Measurements from ENCODE around the gene UPP2.

The UPP2 gene

GRCh38 chr2:158120102-158120501 is 18.4 kb downstream of the UPP2 start:
- no peak overlapping the region for H3K27ac ChIP-seq
- no peak for TF ChIP-seq CTCF (conservative IDR thresholded peaks at IDR 0.05)

- H3K27ac ChIP-seq = no peak overlapping the region
- no peak for TF ChIP-seq CTCF (conservative IDR thresholded peaks at IDR 0.05)
Observed at GRCh38 chr2:158120664-158121641, 19.3 kb downstream of the UPP2 start.

GRCh38 chr2:158124896-158125295 is 23.2 kb downstream of the UPP2 start:
- no peak for TF ChIP-seq CTCF (conservative IDR thresholded peaks at IDR 0.05)
- no peak overlapping the region for H3K27ac ChIP-seq

- TF ChIP-seq CTCF (conservative IDR thresholded peaks at IDR 0.05) = no peak
- no peak overlapping the region for H3K27ac ChIP-seq
Observed at GRCh38 chr2:158125756-158126498, 24.3 kb downstream of the UPP2 start.

GRCh38 chr2:158127380-158127804 is 25.7 kb downstream of the UPP2 start:
- no peak overlapping the region for H3K27ac ChIP-seq
- no peak for TF ChIP-seq CTCF (conservative IDR thresholded peaks at IDR 0.05)

GRCh38 chr2:158128168-158128973 is 26.7 kb downstream of the UPP2 start:
- H3K27ac ChIP-seq = no peak overlapping the region
- no peak for TF ChIP-seq CTCF (conservative IDR thresholded peaks at IDR 0.05)

All from VCaP (cell line).